HFFc6 (cell line): ENCODE data around the gene CCT2. TPM values are rescaled to one million over a fixed set of nuclear protein-coding genes. Genes with fewer than 3 reads are reported as not detected.

ENCODE experiments used
- DNase-seq: peaks from one replicate; pipeline ENCODE4 v3.0.0-alpha.2; 2018
- H3K27ac Mint-ChIP-seq: 2 replicates; pipeline ENCODE4 v1.8.0; 2020; ENCODE audit warnings: mild to moderate bottlenecking, mixed read lengths
- H3K27me3 Mint-ChIP-seq: 2 replicates; pipeline ENCODE4 v1.8.0; 2021; ENCODE audit warnings: mild to moderate bottlenecking, moderate library complexity, mixed read lengths; ENCODE audit not compliant: insufficient read depth
- H3K36me3 Mint-ChIP-seq: 2 replicates; pipeline ENCODE4 v1.8.0; 2021; ENCODE audit warnings: low read depth, mixed read lengths
- H3K4me1 Mint-ChIP-seq: 2 replicates; pipeline ENCODE4 v1.8.0; 2020; ENCODE audit warnings: low read depth, mixed read lengths
- H3K4me3 Mint-ChIP-seq: 2 replicates; pipeline ENCODE4 v1.8.0; 2020; ENCODE audit warnings: mild to moderate bottlenecking, moderate library complexity, mixed read lengths
- H3K9me3 Mint-ChIP-seq: 2 replicates; pipeline ENCODE4 v1.8.0; 2020; ENCODE audit warnings: mild to moderate bottlenecking, mixed read lengths
- CTCF ChIP-seq: fragments of 200-600 bp; sonication (generic); IDR thresholded peaks from 2 replicates; pipeline ENCODE4 v1.5.0; 2021; ENCODE audit warnings: antibody characterized with exemption, mild to moderate bottlenecking
- total RNA-seq, 6 experiments: library from RNA; stranded (reverse); fragmentation: NEBNext Ultra II Directional; extraction: Animal tissue kit (Norgen Biotek cat#: 25700); gene quantifications; 2 replicates in 1 of 6; 3 replicates in 5 of 6; pipeline ENCODE4 v1.2.3, GENCODE V29; 2021

Gene CCT2
- total RNA-seq, 6 experiments from 2014 or later: 229 to 305 (median 232) TPM

DNA sequence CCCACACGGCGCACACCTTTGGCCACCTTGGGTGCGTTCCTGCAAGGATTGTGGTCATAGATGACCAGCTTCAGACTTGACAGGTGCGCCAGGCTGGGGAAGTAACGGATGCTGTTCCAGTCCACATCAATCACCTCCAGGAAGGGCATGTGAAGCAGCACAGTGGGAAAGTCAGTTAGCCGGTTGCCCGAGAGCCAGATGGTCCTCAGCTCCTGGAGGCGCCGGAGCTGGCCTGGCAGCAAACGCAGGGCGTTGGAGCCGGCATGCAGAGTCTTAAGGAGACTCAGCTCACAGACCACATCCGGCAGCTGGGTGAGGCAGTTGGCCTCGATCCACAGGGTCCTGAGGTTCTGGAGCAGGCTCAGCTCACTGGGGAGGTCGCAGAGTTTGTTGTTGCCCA, 24.9 kb downstream of the CCT2 start:
- H3K27me3 Mint-ChIP-seq: peaks cover 10% of the 10 kb centered on the region
- no peaks in the 10 kb centered on the region for H3K36me3 Mint-ChIP-seq
- H3K4me3 Mint-ChIP-seq: no peak overlapping the region
- no peak for DNase-seq
- H3K4me1 Mint-ChIP-seq: peaks cover 7% of the 10 kb centered on the region; the same call in 1 of the 2 replicates
- no peak overlapping the region for H3K27ac Mint-ChIP-seq
- no peaks in the 10 kb centered on the region for H3K9me3 Mint-ChIP-seq
- TF ChIP-seq CTCF: no peak

DNA sequence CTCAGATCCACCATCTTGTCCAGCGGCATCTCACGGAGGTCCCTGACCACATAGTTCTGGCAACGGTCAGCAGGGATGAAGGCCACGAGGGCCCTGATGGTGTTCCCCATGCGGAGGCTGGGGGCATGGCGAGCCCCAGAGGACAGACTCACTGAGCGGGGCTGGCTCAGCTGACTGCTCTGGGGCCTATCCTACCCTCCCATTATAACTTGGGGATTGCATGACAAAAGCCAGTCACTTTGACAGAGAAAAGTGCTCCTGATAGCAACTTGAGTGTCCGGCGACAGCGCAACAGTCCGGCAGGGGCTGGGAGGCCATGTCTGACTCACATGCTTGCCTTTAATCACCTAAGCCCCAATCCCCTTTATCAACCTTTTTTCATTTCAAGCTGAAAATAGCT, 25.5 kb downstream of the CCT2 start, which contains the start of gene LRRC10:
TSS of gene LRRC10 (minus strand) at position 179 of the 400 bp plus-strand sequence. CDS start at position 110, 69 bp downstream.
- peaks cover 8% of the 10 kb centered on the region for H3K27me3 Mint-ChIP-seq
- H3K4me1 Mint-ChIP-seq: peaks cover 7% of the 10 kb centered on the region; the same call in 1 of the 2 replicates
- H3K9me3 Mint-ChIP-seq: peaks cover 3% of the 10 kb centered on the region
- no peaks in the 10 kb centered on the region; the same call in 1 of the 2 replicates for H3K36me3 Mint-ChIP-seq
- no peak for TF ChIP-seq CTCF
- no peak for DNase-seq
- no peak within 1 kb of the TSS for H3K27ac Mint-ChIP-seq
- H3K4me3 Mint-ChIP-seq: no peak within 1 kb of the TSS

DNA sequence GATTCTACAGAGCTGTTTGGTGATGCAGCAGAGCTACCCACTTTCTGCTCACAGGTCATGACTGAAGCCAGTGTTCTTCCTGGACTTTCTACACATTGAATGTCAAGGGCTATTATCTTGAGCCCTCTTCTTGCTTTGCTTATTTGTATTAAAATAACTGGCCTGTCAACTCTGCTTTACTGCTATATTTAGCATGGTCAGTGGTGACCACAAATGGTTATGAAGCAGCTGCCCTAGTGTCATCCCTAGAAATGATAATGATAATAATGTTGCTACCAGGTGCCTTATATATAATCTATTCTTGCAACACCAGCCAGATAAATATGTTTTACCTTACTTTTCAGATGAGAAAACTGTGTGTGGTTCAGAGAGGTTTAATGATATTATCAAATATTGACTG, 28.1 kb downstream of the CCT2 start:
- peaks cover under 1% of the 10 kb centered on the region; the same call in 1 of the 2 replicates for H3K4me1 Mint-ChIP-seq

DNA sequence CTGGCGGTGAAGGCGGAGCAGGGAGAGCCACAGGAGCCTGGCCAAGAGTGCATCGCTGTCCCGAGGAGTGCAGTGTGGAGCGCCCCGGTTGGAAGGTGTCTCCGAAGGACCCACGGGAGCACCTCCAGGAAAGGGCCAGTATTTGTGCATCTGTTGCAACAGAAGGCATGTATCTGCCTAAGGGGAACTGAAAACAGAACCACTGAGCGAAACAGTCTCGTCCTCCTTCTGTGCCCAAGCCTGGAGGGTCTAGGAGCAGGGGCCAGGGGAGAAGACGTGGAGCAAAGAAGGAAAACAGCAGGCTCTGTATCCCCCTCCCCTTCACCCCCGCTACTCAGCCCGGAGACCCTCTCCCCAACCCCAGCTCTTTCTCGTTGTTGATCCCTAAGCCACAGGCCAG, 30.8 kb downstream of the CCT2 start:
- peaks cover 22% of the 10 kb centered on the region for H3K27me3 Mint-ChIP-seq
- no peak overlapping the region for H3K4me3 Mint-ChIP-seq
- H3K9me3 Mint-ChIP-seq: peaks cover 4% of the 10 kb centered on the region

More for the DNA sequence above, 28.1 kb downstream of the CCT2 start:
- H3K9me3 Mint-ChIP-seq: peaks cover 4% of the 10 kb centered on the region
- H3K27me3 Mint-ChIP-seq: peaks cover 26% of the 10 kb centered on the region
- no peak for DNase-seq
- TF ChIP-seq CTCF: no peak
- no peaks in the 10 kb centered on the region; the same call in 1 of the 2 replicates for H3K36me3 Mint-ChIP-seq
- H3K27ac Mint-ChIP-seq: no peak overlapping the region
- no peak overlapping the region for H3K4me3 Mint-ChIP-seq

DNA sequence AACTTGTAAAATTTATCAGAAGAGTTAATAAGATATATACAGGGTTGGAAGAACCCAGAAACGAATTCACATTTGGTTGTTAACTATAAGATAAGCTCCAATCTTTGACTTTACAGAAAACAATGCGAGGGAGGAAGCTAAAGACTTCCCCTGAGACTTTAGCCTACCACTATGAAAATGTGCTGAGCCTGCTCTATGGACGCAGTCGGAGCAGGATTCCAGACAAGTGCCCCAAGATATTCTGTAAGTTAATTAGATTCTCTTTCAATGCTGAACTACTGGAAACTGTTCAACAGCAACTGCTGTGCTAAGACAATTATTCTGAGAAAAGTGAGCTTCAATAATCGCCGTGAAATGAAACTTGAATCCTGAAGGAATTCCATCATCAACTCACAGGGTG, 33.8 kb downstream of the CCT2 start:
- no peak overlapping the region for H3K27ac Mint-ChIP-seq
- no peaks in the 10 kb centered on the region; the same call in 1 of the 2 replicates for H3K36me3 Mint-ChIP-seq
- no peak for DNase-seq
- H3K4me1 Mint-ChIP-seq: no peaks in the 10 kb centered on the region
- H3K9me3 Mint-ChIP-seq: peaks cover 4% of the 10 kb centered on the region
- H3K4me3 Mint-ChIP-seq: no peak overlapping the region
- peaks cover 39% of the 10 kb centered on the region for H3K27me3 Mint-ChIP-seq
- TF ChIP-seq CTCF: no peak

More for the DNA sequence above, 30.8 kb downstream of the CCT2 start:
- no peak for DNase-seq
- Mint-ChIP-seq H3K4me1 (no peaks in the 10 kb centered on the region), H3K36me3 (no peaks in the 10 kb centered on the region; the same call in 1 of the 2 replicates), H3K27ac (no peak overlapping the region)
- TF ChIP-seq CTCF: no peak

GRCh38 chr12:69620077-69620476, 34.8 kb downstream of the CCT2 start:
- Mint-ChIP-seq H3K9me3 (peaks cover 4% of the 10 kb centered on the region), H3K27ac (no peak overlapping the region), H3K27me3 (peaks cover 39% of the 10 kb centered on the region), H3K4me3 (no peak overlapping the region), H3K36me3 (no peaks in the 10 kb centered on the region; the same call in 1 of the 2 replicates), H3K4me1 (no peaks in the 10 kb centered on the region)
- DNase-seq: no peak
- TF ChIP-seq CTCF: no peak
